HG03571 (cell line): ENCODE measurements around the gene GPM6B.

ENCODE experiments used
- ATAC-seq: cut with Tn5 transposase; IDR thresholded peaks from one replicate; pipeline ENCODE4 v1.9.1; 2021; ENCODE audit not compliant: unreplicated experiment

GPM6B gene

DNA sequence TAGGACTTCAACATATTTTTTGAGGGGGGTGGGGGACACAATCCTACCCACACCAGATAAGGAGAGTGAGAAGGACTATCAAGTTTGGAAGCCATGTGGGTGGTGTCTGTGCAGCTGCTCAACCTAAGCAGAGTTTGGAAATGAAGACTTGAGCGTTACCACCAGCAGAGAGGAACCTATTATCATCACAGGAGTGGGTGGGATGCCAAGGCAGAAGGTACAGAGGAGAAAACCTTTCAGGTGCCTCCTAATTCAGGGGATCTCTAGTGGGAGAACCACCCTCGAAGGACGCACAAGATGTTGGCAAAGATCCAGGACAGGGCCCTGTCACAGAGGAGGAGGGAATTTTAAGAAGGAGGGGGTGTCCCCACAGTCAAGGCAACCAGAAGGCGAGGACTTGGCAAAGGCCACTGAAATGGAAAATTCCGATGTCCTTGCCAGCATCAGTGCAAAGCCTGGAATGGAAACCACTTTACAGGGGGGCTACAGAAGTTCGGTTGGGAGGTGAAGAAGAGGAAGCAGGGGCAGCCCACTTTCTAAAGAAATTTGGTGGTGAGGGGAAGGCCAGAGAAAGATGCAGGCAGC is 8.4 kb upstream of the GPM6B start:
- no peak for ATAC-seq

DNA sequence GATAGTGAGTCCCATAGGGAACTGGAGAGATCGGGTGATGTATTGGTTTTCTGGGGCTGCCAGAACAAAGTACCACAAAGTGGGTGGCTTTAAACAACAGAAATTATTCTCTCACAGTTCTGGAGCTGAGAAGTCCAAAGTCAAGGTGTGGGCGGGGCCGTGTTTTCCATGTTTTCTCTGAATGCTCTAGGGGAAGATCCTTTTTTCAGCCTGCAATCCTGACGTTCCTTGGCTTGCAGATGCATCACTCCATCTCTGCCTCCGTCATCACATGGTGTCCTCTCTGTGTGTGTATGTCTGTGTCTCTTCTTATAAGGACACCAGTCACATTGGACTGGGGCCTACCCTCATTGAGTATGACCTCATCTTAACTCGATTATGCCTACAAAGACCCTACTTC is 7.9 kb upstream of the GPM6B start:
- no peak for ATAC-seq

DNA sequence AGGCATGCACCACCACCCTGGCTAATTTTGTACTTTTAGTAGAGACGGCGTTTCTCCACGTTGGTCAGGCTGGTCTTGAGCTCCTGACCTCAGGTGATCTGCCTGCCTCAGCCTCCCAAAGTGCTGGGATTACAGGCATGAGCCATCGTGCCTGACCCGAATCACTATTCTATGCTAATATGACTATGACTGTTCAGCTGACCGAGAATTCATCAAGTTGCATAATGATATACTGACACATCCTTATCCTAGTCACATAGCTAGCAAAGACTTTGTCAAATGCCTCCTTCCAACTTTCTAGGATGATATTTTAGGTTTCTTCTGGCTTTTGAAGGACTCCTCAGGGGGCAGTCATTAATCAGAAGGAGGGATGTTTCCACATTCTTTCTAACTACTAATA is 4.8 kb upstream of the GPM6B start:
- ATAC-seq: no peak

DNA sequence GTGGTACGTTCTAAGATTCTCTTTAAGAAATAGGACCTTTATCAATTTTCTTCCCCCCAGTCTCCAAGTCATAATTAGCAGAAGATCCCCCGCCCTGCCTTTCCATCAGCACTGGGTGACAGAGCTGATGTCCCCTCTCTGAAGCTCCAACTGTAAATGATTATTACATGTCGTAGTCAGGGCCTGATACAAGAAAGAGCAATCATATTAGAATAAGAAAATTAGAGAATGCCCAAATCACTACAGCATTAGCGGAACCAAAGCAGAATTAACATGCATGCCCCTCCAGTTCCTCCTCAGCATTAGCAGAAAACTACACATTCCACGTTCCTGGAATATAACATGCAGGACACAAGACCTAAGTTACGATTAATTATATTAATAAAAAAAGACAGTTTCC is 717 bp downstream of the GPM6B start:
- no peak for ATAC-seq

DNA sequence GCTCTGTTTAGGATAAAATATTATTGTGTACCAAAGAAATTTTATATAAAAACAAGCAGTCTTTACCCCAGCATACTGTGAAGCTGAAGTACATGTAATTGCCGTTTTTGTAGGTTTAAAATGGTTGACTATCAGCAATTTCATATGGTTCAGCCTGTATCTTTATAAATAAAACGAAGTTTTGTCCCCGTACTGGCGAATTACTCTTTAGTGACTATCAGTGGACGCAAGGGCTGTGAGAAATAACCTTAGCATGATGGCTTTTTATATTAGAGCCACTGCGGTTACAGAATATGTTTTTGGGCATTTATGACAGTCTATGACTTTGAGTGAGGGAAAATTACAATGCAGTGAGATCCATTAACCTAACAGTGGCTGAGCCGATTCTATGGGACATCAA is 1.2 kb downstream of the GPM6B start:
- ATAC-seq: no peak

DNA sequence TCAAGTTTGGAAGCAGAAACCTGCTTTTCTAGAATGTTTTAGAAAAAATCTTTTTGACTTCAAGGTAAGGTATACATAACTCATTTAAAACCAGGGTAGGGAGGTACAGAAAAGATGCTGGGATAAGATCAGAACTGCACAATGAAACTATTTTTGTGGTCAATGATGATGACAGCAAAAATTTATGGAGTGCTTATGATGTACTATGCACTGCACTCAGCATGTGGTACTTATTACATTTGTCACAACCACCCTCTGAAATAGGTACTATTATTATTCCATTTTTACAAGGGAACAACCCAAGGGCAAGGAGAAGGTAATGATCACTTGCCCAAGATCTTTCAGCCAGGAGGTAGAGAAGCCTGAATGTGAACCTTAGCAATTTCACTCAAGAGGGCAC is 8.0 kb downstream of the GPM6B start:
- no peak for ATAC-seq

DNA sequence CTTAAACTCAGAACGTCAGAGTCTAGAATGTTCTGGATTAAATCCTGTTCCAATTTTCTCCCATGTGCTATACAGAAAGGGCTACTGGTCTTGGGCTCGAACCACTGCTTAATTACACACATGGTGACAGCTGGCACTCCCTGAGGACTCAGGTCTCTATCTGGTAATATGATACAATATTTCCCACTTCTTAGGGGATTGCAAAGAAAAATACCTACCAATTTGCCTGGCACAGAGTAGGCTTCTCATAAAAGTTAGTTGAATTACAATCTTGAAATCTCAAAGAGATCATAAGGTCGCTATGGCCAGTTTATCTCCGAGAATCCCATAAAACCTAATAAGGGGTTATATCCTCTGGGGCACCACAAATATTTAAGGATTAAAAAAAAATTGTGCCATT is 8.6 kb downstream of the GPM6B start:
- ATAC-seq: no peak

DNA sequence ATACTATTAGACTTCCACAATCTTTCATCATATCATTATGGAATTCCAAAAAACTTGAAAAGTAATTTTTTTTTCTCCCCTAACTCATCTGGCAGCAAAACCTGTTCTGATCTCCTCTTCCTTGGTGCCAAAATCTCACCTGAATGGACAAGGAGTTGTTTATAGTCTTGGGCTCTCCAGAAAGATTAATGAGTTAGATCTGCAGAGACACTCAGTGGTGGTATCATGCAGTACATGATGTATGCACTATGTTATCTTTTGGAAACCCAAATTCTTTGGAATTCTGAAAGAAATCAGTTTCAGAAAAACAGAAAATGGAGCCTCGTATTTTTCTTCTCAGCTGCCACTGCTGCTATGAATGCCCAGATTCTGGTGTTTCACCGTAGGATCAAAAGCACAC is 11.7 kb downstream of the GPM6B start:
- ATAC-seq: no peak

DNA sequence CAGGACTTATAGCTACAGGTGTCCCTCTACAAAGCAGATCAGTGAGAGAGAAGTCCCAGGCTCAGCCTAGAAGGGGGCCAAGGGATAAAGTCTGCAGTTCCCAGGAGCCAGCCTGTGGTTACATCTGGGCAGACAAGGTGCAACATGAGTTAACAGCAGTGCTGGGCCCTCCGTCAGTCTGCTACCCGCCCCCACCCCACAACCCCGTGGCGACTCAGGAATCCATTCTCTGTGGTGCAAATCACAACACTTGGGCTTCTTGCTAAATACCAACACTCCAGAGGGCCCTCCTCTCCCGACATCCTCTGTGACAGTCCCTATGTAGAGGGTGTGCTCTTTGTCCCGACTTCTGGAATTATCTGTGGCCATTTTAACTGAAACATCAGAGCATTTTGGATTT is 13.8 kb downstream of the GPM6B start:
- ATAC-seq: no peak

DNA sequence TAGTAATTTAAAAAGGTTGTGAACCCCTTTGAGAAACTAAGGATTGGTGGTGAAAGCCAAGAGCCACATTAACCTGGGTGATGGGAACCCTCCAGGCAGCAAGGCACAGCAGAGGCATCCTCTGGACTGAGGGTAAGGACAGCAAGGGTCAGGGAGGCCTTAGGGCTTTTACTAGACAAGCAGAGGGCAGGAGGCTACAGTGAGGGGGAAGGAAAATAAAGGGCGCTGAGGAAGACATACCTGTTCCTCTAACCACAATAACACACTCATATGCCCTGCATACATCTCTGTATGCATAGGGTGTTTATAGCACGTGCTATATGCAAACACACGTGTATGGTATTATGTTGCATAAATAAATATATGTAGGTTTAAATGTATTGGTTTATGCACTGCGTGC is 18.7 kb downstream of the GPM6B start:
- no peak for ATAC-seq

DNA sequence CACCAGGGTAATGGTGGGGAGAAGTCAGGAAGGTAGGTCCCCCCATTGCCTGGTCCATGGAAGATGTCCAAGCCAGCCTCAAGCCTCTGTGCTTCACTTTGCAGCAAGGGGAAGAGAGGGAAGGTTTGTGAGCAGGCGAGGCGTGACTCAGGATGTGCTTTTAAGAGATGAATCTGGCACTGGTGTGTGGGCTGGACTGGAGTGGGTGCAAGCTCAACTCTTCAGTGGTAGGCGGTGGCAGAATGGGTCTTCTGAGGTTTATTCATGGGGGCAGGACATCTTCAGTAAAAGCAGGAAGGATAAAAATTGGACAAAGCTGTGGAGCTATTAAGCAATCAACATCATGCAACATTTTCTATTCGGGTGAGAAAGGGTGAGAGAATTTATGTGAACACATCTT is 19.4 kb downstream of the GPM6B start:
- ATAC-seq: no peak

- ATAC-seq: no peak
These were observed 22.5 kb downstream of the GPM6B start for GRCh38 chrX:13794417-13794816.

GRCh38 chrX:13793897-13794296 is 23.0 kb downstream of the GPM6B start:
- no peak for ATAC-seq

GRCh38 chrX:13791559-13791958 is 25.3 kb downstream of the GPM6B start:
- ATAC-seq: no peak

GRCh38 chrX:13791145-13791544 is 25.7 kb downstream of the GPM6B start:
- ATAC-seq: no peak

GRCh38 chrX:13790206-13791131 is 26.4 kb downstream of the GPM6B start:
- no peak for ATAC-seq

GRCh38 chrX:13786048-13786447 is 30.8 kb downstream of the GPM6B start:
- ATAC-seq: no peak

DNA sequence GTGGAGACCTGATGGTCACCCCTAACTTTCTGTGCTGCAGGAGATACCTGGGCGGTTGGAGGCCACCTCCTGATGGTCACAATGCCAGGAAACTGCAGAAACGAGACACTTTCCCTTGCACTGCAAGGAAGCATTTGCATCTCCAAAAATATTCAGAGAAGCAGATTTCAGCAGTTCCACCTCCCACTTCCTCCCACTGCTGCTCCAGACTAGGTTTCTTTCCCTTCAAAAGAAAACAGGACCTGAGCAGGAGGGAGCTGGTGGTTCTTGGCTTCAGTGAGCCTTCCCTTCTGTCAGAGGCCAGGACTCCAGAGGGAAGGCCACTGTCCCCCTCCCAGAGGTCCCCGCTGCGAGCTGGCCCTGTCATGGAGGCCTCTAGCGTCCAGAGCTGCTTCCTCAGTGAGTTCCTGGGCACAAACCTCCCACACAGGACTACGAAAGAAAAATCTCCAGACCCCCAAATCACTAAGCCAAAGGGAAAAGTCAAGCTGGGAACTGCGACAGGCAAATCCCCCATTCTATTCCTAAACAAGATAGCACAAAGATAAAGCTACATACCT is 35.9 kb downstream of the GPM6B start:
- ATAC-seq: no peak

DNA sequence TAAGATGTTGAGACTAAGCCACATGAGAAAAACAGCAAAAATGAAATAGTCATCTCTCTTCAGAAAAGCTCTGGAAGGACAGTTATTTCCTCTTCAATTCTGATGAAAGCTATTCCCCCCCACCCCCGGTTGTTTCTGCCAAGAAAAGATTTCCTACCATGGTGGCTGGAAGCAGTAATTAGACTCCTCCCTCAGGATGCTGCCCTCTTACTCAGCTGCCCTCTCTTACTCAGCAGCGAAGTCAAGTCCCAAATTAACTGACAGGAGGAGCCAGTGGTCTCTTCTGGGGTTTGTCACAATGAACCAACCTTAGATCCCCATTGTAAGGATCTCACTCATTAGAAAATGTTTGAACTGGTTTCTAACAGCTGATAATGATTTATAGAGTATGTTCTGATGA is 38.0 kb downstream of the GPM6B start:
- no peak for ATAC-seq

- no peak for ATAC-seq
These were observed 40.5 kb downstream of the GPM6B start for GRCh38 chrX:13776387-13776786.

- no peak for ATAC-seq
These were observed 41.1 kb downstream of the GPM6B start for GRCh38 chrX:13775837-13776236.

- ATAC-seq: no peak
These were observed 42.2 kb downstream of the GPM6B start for GRCh38 chrX:13774696-13775095.
